RWPE2 (cell line): ENCODE data around the gene SEMA4F.

Source experiments
- ATAC-seq: fragments of 200-7000 bp; cut with Tn5 transposase; 3 replicates; pipeline ENCODE4 v1.9.1; 2021; ENCODE audit warnings: low read depth
- DNase-seq: peaks from one replicate; pipeline ENCODE4 v3.0.0-alpha.2; 2020; ENCODE audit warnings: low spot score
- H3K27ac ChIP-seq: fragments of 450-650 bp; 2 replicates; pipeline ENCODE4 v1.5.1; 2017; ENCODE audit warnings: mild to moderate bottlenecking; ENCODE audit not compliant: poor library complexity, severe bottlenecking
- H3K27me3 ChIP-seq: fragments of 250-450 bp; sonication (Bioruptor Pico); 2 replicates; pipeline ENCODE4 v1.5.1; 2021; ENCODE audit warnings: mild to moderate bottlenecking, moderate library complexity; ENCODE audit not compliant: insufficient read depth, poor library complexity, severe bottlenecking
- H3K36me3 ChIP-seq: fragments of 250-450 bp; sonication (Bioruptor Pico); 2 replicates; pipeline ENCODE4 v1.5.1; 2020; ENCODE audit warnings: low read depth, mild to moderate bottlenecking, moderate library complexity
- H3K4me1 ChIP-seq: fragments of 250-450 bp; sonication (Bioruptor Pico); 2 replicates; pipeline ENCODE4 v1.5.1; 2021; ENCODE audit warnings: mild to moderate bottlenecking, moderate library complexity; ENCODE audit not compliant: insufficient read depth, poor library complexity, severe bottlenecking
- H3K4me3 ChIP-seq: fragments of 250-450 bp; sonication (Bioruptor Pico); 2 replicates; pipeline ENCODE4 v1.5.1; 2021; ENCODE audit warnings: mild to moderate bottlenecking, moderate library complexity; ENCODE audit not compliant: severe bottlenecking
- H3K9me3 ChIP-seq: fragments of 250-450 bp; sonication (Bioruptor Pico); 2 replicates; pipeline ENCODE4 v1.5.1; 2021; ENCODE audit warnings: mild to moderate bottlenecking, moderate library complexity; ENCODE audit not compliant: severe bottlenecking
- TF ChIP-seq, protein P1 (sequence below): fragments of 450-650 bp; IDR thresholded peaks from one replicate; pipeline ENCODE4 v1.5.1; 2017; ENCODE audit warnings: mild to moderate bottlenecking, moderate library complexity; ENCODE audit not compliant: poor library complexity, severe bottlenecking

SEMA4F gene

DNA sequence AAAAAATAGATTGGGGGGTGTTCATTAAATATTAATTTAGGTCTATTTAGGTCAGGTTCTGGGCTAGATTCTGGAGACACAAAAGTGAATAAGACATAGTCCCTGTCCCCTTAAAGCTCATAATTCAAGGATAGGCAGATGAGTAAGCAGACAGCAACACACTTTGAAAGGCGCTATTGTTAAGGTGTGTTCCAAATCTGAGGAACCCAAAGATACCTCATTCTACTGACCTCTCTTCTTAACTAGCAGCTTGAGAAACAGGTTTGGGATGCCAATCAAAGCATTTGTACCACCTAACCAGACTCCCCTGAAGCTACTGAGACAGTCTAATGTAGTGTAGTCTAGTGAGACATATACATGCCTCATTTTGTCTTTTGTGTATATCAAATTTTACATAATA lies 34.8 kb downstream of the SEMA4F start:
- no peak overlapping the region for H3K27ac ChIP-seq
- H3K4me3 ChIP-seq: no peak overlapping the region
- H3K27me3 ChIP-seq: no peaks in the 10 kb centered on the region
- peaks cover 10% of the 10 kb centered on the region for H3K4me1 ChIP-seq
- H3K36me3 ChIP-seq: no peaks in the 10 kb centered on the region
- no peaks in the 10 kb centered on the region for H3K9me3 ChIP-seq
- TF ChIP-seq, protein P1, sequence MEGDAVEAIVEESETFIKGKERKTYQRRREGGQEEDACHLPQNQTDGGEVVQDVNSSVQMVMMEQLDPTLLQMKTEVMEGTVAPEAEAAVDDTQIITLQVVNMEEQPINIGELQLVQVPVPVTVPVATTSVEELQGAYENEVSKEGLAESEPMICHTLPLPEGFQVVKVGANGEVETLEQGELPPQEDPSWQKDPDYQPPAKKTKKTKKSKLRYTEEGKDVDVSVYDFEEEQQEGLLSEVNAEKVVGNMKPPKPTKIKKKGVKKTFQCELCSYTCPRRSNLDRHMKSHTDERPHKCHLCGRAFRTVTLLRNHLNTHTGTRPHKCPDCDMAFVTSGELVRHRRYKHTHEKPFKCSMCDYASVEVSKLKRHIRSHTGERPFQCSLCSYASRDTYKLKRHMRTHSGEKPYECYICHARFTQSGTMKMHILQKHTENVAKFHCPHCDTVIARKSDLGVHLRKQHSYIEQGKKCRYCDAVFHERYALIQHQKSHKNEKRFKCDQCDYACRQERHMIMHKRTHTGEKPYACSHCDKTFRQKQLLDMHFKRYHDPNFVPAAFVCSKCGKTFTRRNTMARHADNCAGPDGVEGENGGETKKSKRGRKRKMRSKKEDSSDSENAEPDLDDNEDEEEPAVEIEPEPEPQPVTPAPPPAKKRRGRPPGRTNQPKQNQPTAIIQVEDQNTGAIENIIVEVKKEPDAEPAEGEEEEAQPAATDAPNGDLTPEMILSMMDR: no peak
- no peak for ATAC-seq
- no peak for DNase-seq

DNA sequence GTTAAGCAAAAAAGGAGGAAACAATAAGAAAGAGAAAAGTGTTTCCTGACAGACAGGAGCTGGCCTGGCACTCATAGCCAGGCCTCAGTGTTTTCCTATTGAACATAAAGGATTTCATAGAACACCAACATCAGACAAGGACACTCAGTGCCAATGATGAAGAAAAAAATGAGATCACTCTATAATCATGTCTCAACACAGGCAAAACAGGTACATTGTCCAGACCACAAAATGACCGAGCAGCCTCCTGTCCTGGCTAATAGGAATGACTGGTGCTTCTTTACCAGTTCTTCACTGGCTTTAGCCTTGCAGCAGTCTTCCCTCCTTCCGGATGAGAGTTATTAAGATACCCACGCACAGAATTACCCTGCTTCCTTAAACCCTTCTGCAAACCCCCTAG lies 35.6 kb downstream of the SEMA4F start:
- TF ChIP-seq, protein P1: no peak
- DNase-seq: no peak
- Histone ChIP-seq H3K4me1 (peaks cover 18% of the 10 kb centered on the region), H3K4me3 (no peak overlapping the region), H3K36me3 (no peaks in the 10 kb centered on the region), H3K27ac (no peak overlapping the region), H3K9me3 (no peaks in the 10 kb centered on the region), H3K27me3 (no peaks in the 10 kb centered on the region)
- 0 out of 3 replicates have a peak, but pooled peaks have one; percentile 18 for ATAC-seq

DNA sequence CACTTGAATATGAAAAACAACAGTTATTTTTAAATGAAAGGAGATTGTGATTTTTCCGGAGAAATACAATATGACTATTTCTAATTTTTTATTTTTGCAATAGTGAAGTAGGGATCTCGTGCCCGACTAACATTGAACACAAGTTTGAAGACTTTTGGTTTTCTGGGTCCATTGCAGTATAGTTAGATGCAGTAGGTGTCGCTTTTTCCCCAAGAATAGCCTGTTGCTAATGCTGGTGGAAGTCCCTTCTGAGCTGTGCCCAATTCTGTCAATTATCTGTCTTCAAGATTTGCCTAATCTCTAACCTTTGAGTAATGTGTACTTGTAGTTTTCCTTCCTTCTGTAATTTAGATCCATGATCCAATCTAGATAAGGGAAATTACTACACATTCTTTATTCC lies 36.5 kb downstream of the SEMA4F start:
- ATAC-seq (peak; percentile 71), DNase-seq (no peak)
- Histone ChIP-seq H3K27ac (no peak overlapping the region), H3K9me3 (no peaks in the 10 kb centered on the region), H3K4me1 (peaks cover 26% of the 10 kb centered on the region), H3K27me3 (no peaks in the 10 kb centered on the region), H3K4me3 (no peak overlapping the region), H3K36me3 (no peaks in the 10 kb centered on the region)
- TF ChIP-seq, protein P1: peak; percentile 93

DNA sequence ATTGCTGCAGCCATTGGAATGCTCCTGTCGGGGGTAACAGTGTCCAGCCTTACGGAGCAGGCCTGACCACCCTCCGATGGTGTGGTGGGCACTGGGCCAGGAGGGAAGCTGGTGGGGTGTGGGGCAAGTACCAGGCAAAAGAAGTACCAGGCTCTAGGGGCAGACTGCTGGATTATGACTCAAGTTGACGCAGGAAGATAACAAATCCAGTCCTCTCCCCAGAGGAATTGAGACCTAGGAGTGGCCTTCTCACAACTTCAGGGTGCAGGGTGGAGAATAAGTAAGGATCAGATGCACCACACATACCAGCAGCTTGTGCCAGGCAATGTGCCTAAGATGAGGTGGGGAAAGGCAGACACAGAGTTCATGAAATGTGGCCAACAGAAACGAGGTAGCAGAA lies 37.9 kb downstream of the SEMA4F start:
- TF ChIP-seq, protein P1: no peak
- Histone ChIP-seq H3K9me3 (no peaks in the 10 kb centered on the region), H3K36me3 (no peaks in the 10 kb centered on the region), H3K27ac (no peak overlapping the region), H3K4me3 (no peak overlapping the region), H3K27me3 (no peaks in the 10 kb centered on the region), H3K4me1 (peaks cover 33% of the 10 kb centered on the region)
- no peak for ATAC-seq
- DNase-seq: no peak

DNA sequence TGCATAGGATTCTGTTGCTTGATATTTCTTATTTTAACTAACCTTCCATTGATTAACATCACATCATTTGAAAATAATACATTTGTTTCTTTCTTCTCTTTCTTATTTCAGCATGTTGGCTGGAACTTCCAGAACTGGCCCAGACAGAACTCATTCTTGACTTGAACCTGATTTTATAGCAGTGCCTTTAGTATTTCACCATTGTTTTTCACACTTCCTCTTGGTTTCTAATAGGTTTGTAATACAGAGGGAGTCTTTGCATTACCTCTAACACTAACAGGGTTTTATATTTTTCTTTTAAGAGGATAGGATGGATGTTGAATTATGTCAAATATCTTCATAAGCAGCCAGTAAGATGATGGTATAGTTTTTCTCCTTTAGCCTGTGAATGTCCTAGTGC lies 39.2 kb downstream of the SEMA4F start:
- ATAC-seq: no peak
- H3K4me3 ChIP-seq: no peak overlapping the region
- H3K9me3 ChIP-seq: no peaks in the 10 kb centered on the region
- H3K27ac ChIP-seq: no peak overlapping the region
- TF ChIP-seq, protein P1: no peak
- H3K36me3 ChIP-seq: no peaks in the 10 kb centered on the region
- H3K27me3 ChIP-seq: no peaks in the 10 kb centered on the region
- no peak for DNase-seq
- peaks cover 36% of the 10 kb centered on the region for H3K4me1 ChIP-seq
